Astrocyte (in vitro differentiated cells and primary cell): ENCODE measurements around the gene AP3S2.

Source experiments
- CTCF ChIP-seq: IDR thresholded peaks from 2 replicates; pipeline ENCODE4 v1.5.1; 2011; ENCODE audit warnings: low read depth, mild to moderate bottlenecking, inconsistent platforms, low read length, moderate library complexity; ENCODE audit not compliant: insufficient read depth
- EZH2 ChIP-seq: IDR thresholded peaks from 2 replicates; pipeline ENCODE4 v1.6.1; 2012; ENCODE audit warnings: mild to moderate bottlenecking, low read length, inconsistent platforms; ENCODE audit not compliant: insufficient read depth

- TF ChIP-seq CTCF, result no peak
- TF ChIP-seq EZH2, result no peak
Measured at GRCh38 chr15:89790206-89790605, 103.6 kb downstream of the AP3S2 start.
